ENCODE measurements around the gene OAS3.

Gene OAS3

GRCh38 chr12:112962561-112962960 lies 24.3 kb downstream of the OAS3 start:
- FAIRE-seq, result no peak

- no peak for FAIRE-seq
Measured at GRCh38 chr12:112963227-112963861, 25.1 kb downstream of the OAS3 start.

- FAIRE-seq, result no peak
Measured at GRCh38 chr12:112964067-112964670, 25.9 kb downstream of the OAS3 start.

- FAIRE-seq, result no peak
Measured at GRCh38 chr12:112964915-112965314, 26.6 kb downstream of the OAS3 start.

- no peak for FAIRE-seq
Measured at GRCh38 chr12:112965643-112966042, 27.4 kb downstream of the OAS3 start.

- no peak for FAIRE-seq
Measured at GRCh38 chr12:112967306-112967705, 29.0 kb downstream of the OAS3 start.

GRCh38 chr12:112967858-112968257 lies 29.6 kb downstream of the OAS3 start:
- no peak for FAIRE-seq

GRCh38 chr12:112969547-112970306 lies 31.5 kb downstream of the OAS3 start:
- FAIRE-seq, result no peak

- no peak for FAIRE-seq
Measured at GRCh38 chr12:112970391-112970790, 32.1 kb downstream of the OAS3 start.

- FAIRE-seq, result no peak
Measured at GRCh38 chr12:112971248-112971647, 33.0 kb downstream of the OAS3 start.

- FAIRE-seq, result no peak
Measured at GRCh38 chr12:112973011-112973735, 34.9 kb downstream of the OAS3 start.

GRCh38 chr12:112973818-112974231 lies 35.6 kb downstream of the OAS3 start:
- no peak for FAIRE-seq

GRCh38 chr12:112974904-112975303 lies 36.6 kb downstream of the OAS3 start:
- FAIRE-seq, result no peak

- no peak for FAIRE-seq
Measured at GRCh38 chr12:112977139-112977538, 38.9 kb downstream of the OAS3 start.

- FAIRE-seq, result no peak
Measured at GRCh38 chr12:112977641-112978040, 39.4 kb downstream of the OAS3 start.

GRCh38 chr12:112978163-112979040 lies 40.1 kb downstream of the OAS3 start, which contains the start of gene OAS2:
TSS of gene OAS2 (plus strand) at chr12:112978519. CDS start at chr12:112978609, 90 bp downstream.
- FAIRE-seq, result peak; percentile 12

GRCh38 chr12:112979041-112979680 lies 40.9 kb downstream of the OAS3 start:
- no peak for FAIRE-seq

GRCh38 chr12:112980491-112981158 lies 42.4 kb downstream of the OAS3 start:
- no peak for FAIRE-seq

- FAIRE-seq, result no peak
Measured at GRCh38 chr12:112985642-112986290, 47.5 kb downstream of the OAS3 start.

- FAIRE-seq, result no peak
Measured at GRCh38 chr12:112986291-112986800, 48.1 kb downstream of the OAS3 start.

All from endometrium (tissue), 2 donors.